ENCODE data around the gene TUBGCP6.

TUBGCP6 gene

DNA sequence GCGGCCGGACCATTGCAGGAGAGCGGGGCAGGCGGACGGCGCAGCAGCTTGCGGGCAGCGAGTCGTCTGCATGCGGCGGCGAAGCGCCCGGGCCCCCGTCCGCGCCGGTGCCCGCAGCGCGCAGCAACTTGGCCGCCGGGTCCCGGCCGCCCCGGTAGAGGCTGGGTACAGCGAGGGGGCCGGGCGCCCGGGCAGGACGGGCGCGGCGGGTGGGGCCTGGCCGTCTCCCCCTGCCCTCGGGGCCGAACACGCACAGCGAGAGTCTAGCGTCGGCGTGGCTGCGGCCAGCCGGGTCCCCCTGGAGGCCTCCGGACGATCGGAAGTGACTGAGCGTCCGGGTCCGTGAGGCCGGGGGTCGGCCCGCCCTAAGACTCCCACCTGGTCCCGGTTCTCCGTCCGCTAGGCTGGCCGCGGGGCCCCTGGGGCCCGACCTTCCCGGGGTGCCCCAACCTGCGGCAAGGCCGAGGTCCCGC is 59.9 kb downstream of the TUBGCP6 start:
- no peak for DNase-seq (ENCODE audit: low read depth)

GRCh38 chr22:50184004-50184901 is 60.6 kb downstream of the TUBGCP6 start:
- no peak overlapping the region for H3K4me3 ChIP-seq (ENCODE audit: low read depth, low read length)
- no peak for TF ChIP-seq CTCF (IDR thresholded peaks at IDR 0.05; ENCODE audit: control insufficient read depth, extremely low read depth, insufficient read depth)
- DNase-seq (ENCODE audit: low read depth), result no peak

More for the DNA sequence above, 59.9 kb downstream of the TUBGCP6 start:
- peak overlapping the region; percentile 38 for H3K4me3 ChIP-seq (ENCODE audit: low read depth, low read length)
- TF ChIP-seq CTCF (IDR thresholded peaks at IDR 0.05; ENCODE audit: control insufficient read depth, extremely low read depth, insufficient read depth), result no peak

GRCh38 chr22:50183141-50183971 is 61.5 kb downstream of the TUBGCP6 start:
- TF ChIP-seq CTCF (IDR thresholded peaks at IDR 0.05; ENCODE audit: control insufficient read depth, extremely low read depth, insufficient read depth), result no peak
- no peak overlapping the region for H3K4me3 ChIP-seq (ENCODE audit: low read depth, low read length)
- no peak for DNase-seq (ENCODE audit: low read depth)

GRCh38 chr22:50182176-50183081 is 62.4 kb downstream of the TUBGCP6 start:
- peak; percentile 81 for DNase-seq (ENCODE audit: low read depth)
- no peak overlapping the region for H3K4me3 ChIP-seq (ENCODE audit: low read depth, low read length)
- 0 out of 2 replicates have a peak, but pooled peaks have one; percentile 2 for TF ChIP-seq CTCF (IDR thresholded peaks at IDR 0.05; ENCODE audit: control insufficient read depth, extremely low read depth, insufficient read depth)

DNA sequence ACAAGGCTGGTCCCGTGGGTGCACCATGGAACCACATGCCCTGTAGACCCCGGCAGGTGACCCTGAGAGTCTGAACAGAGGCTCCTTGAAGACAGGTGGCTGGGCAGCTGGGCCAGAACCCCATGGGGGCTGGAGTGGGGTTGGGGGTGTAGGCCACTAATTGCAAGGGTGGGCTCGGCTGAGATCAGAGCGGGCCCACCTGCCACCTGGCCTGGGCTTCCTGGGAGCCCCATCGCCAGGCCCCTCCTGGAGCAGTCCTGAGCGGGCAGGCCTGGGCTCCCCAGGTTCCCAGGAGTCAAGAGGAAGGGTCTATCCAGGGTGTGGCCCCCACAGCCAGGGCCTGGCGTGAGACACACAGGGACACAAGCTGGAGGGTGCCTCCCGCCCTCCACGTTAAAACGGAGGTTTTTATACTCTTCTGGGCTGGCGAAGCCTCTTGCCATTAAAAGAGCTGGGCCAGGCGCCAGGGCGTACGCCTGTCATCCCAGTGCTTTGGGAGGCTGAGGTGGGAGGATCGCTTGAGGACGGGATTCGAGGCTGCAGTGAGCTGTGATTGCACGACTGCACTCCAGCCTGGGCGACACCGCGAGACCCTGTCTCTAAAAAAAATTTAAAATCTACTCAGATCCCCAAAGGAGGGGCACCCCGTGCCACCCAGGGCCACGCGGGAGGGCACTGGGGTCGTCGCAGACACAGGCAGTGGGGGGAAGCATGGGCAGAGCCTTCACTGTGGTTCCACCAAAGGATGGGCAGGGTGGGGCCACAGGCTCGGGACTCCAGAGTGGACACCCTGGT is 63.9 kb downstream of the TUBGCP6 start:
- no peak for TF ChIP-seq CTCF (IDR thresholded peaks at IDR 0.05; ENCODE audit: control insufficient read depth, extremely low read depth, insufficient read depth)
- H3K4me3 ChIP-seq (ENCODE audit: low read depth, low read length), result no peak overlapping the region
- DNase-seq (ENCODE audit: low read depth), result no peak
